Measurements from ENCODE around the gene C19orf85.

The C19orf85 gene

GRCh38 chr19:55441692-55442321 lies 22.7 kb downstream of the C19orf85 start:
- Histone ChIP-seq H3K4me3 (ENCODE audit: low read depth, low read length) (no peak overlapping the region), H3K4me1 (no peaks in the 10 kb centered on the region), H2AFZ (no peak overlapping the region), H3K36me3 (ENCODE audit: control insufficient read depth, insufficient read depth, low read length) (no peaks in the 10 kb centered on the region), H3K9ac (no peak overlapping the region), H3K4me2 (ENCODE audit: low read length) (no peak overlapping the region), H3K9me3 (ENCODE audit: control insufficient read depth, low read length) (no peaks in the 10 kb centered on the region), H3K27me3 (ENCODE audit: control insufficient read depth, insufficient read depth, low read length) (peaks cover 4% of the 10 kb centered on the region), H3K27ac (no peak overlapping the region), H3K79me2 (no peaks in the 10 kb centered on the region)
- no peak for TF ChIP-seq CTCF (IDR thresholded peaks at IDR 0.05)

- no peak overlapping the region for H3K4me3 ChIP-seq (ENCODE audit: low read depth, low read length)
- peaks cover 4% of the 10 kb centered on the region for H3K27me3 ChIP-seq (ENCODE audit: control insufficient read depth, insufficient read depth, low read length)
- no peaks in the 10 kb centered on the region for H3K36me3 ChIP-seq (ENCODE audit: control insufficient read depth, insufficient read depth, low read length)
- H3K27ac ChIP-seq, result no peak overlapping the region
- no peak for TF ChIP-seq CTCF (IDR thresholded peaks at IDR 0.05)
- H2AFZ ChIP-seq, result no peak overlapping the region
- H3K9ac ChIP-seq, result no peak overlapping the region
- no peaks in the 10 kb centered on the region for H3K79me2 ChIP-seq
- H3K4me1 ChIP-seq, result no peaks in the 10 kb centered on the region
- no peaks in the 10 kb centered on the region for H3K9me3 ChIP-seq (ENCODE audit: control insufficient read depth, low read length)
- H3K4me2 ChIP-seq (ENCODE audit: low read length), result no peak overlapping the region
Measured at GRCh38 chr19:55441319-55441691, 23.2 kb downstream of the C19orf85 start.

GRCh38 chr19:55440411-55441105 lies 24.0 kb downstream of the C19orf85 start:
- Histone ChIP-seq H3K4me3 (ENCODE audit: low read depth, low read length) (no peak overlapping the region), H3K27ac (no peak overlapping the region), H3K4me2 (ENCODE audit: low read length) (no peak overlapping the region), H3K79me2 (no peaks in the 10 kb centered on the region), H2AFZ (no peak overlapping the region), H3K9me3 (ENCODE audit: control insufficient read depth, low read length) (no peaks in the 10 kb centered on the region), H3K36me3 (ENCODE audit: control insufficient read depth, insufficient read depth, low read length) (no peaks in the 10 kb centered on the region), H3K4me1 (no peaks in the 10 kb centered on the region), H3K9ac (no peak overlapping the region), H3K27me3 (ENCODE audit: control insufficient read depth, insufficient read depth, low read length) (peaks cover 4% of the 10 kb centered on the region)
- no peak for TF ChIP-seq CTCF (IDR thresholded peaks at IDR 0.05)

- no peak overlapping the region for H3K4me2 ChIP-seq (ENCODE audit: low read length)
- H3K27me3 ChIP-seq (ENCODE audit: control insufficient read depth, insufficient read depth, low read length), result peaks cover 4% of the 10 kb centered on the region
- no peak overlapping the region for H3K27ac ChIP-seq
- H3K4me3 ChIP-seq (ENCODE audit: low read depth, low read length), result no peak overlapping the region
- no peak overlapping the region for H2AFZ ChIP-seq
- H3K36me3 ChIP-seq (ENCODE audit: control insufficient read depth, insufficient read depth, low read length), result no peaks in the 10 kb centered on the region
- H3K9ac ChIP-seq, result no peak overlapping the region
- no peaks in the 10 kb centered on the region for H3K79me2 ChIP-seq
- no peak for TF ChIP-seq CTCF (IDR thresholded peaks at IDR 0.05)
- H3K4me1 ChIP-seq, result no peaks in the 10 kb centered on the region
- H3K9me3 ChIP-seq (ENCODE audit: control insufficient read depth, low read length), result no peaks in the 10 kb centered on the region
Measured at GRCh38 chr19:55439052-55439451, 25.5 kb downstream of the C19orf85 start.

- no peak overlapping the region for H3K9ac ChIP-seq
- H3K27ac ChIP-seq, result no peak overlapping the region
- H3K4me3 ChIP-seq (ENCODE audit: low read depth, low read length), result no peak overlapping the region
- H3K79me2 ChIP-seq, result no peaks in the 10 kb centered on the region
- H3K9me3 ChIP-seq (ENCODE audit: control insufficient read depth, low read length), result no peaks in the 10 kb centered on the region
- H3K4me1 ChIP-seq, result no peaks in the 10 kb centered on the region
- H3K4me2 ChIP-seq (ENCODE audit: low read length), result no peak overlapping the region
- peaks cover 4% of the 10 kb centered on the region for H3K27me3 ChIP-seq (ENCODE audit: control insufficient read depth, insufficient read depth, low read length)
- H3K36me3 ChIP-seq (ENCODE audit: control insufficient read depth, insufficient read depth, low read length), result no peaks in the 10 kb centered on the region
- TF ChIP-seq CTCF (IDR thresholded peaks at IDR 0.05), result no peak
- no peak overlapping the region for H2AFZ ChIP-seq
Measured at GRCh38 chr19:55437410-55437809, 27.1 kb downstream of the C19orf85 start.
